Left lobe of liver (tissue), 2 donors: Measurements from ENCODE around the gene TMUB2. TPM values are rescaled to one million over a fixed set of nuclear protein-coding genes. Genes with fewer than 3 reads are reported as not detected.

Experiments used
- ATAC-seq: fragments of 200-7000 bp; cut with Tn5 transposase; one replicate; pipeline ENCODE4 v1.9.1; 2020; ENCODE audit warnings: mild to moderate bottlenecking, moderate library complexity
- DNase-seq: peaks from one replicate; pipeline ENCODE4 v3.0.0-alpha.2; 2020; ENCODE audit warnings: low spot score
- total RNA-seq: library from RNA; stranded (reverse); gene quantifications from one replicate; pipeline ENCODE4 v1.2.1, GENCODE V29; 2021
- donor health status: DM: no; HTN: no; CAD: no; lungs with moderate emphysema.
- donor health status: DM: no; HTN: yes; CAD: no.

TMUB2 gene
- total RNA-seq, 1 donor from 2014 or later = 14.3 TPM

GRCh38 chr17:44176257-44176656, 10.5 kb upstream of the TMUB2 start:
- DNase-seq (no peak), ATAC-seq (no peak)

GRCh38 chr17:44176671-44177501, 9.9 kb upstream of the TMUB2 start:
- ATAC-seq (no peak), DNase-seq (no peak)

GRCh38 chr17:44177640-44178039, 9.1 kb upstream of the TMUB2 start:
- no peak for ATAC-seq
- no peak for DNase-seq

DNA sequence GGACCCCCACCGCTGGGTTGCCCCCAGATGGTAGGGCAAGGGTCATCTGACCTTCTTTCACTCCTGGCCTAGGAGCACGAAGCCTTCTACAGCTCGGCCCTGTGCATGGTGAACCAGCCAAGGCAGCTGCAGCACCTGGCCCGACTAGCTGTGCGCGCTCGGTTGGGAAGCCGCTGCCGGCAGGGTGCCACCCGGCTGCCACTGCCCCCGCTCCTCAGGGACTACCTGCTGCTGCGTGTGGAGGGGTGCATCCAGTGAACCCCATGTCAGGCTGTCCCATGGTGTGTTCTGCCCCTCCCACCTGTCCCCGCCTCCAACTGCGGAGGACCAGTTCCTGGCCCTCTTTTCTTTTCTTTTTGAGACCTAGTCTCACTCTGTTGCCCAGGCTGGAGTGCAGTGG, 8.6 kb upstream of the TMUB2 start:
- DNase-seq (no peak), ATAC-seq (no peak)

DNA sequence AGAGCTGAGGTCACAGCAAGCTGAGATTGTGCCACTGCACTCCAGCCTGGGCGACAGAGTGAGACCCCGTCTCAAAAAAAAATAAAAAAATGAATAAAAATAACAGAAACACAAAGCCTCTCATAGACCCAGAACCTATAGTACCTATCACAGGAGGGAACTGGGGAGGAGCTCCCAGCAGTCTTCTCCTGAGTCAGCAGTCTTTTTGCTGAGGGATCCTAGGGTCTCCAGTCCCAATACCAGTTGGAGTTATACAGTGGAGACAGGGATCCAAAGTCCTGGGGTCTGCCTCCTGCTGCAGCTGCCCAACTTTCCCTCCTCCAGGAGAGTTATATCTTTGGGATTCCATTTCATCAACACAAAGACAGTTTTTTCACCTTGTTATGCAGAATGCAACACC, 3.7 kb upstream of the TMUB2 start:
- DNase-seq = no peak
- no peak for ATAC-seq

DNA sequence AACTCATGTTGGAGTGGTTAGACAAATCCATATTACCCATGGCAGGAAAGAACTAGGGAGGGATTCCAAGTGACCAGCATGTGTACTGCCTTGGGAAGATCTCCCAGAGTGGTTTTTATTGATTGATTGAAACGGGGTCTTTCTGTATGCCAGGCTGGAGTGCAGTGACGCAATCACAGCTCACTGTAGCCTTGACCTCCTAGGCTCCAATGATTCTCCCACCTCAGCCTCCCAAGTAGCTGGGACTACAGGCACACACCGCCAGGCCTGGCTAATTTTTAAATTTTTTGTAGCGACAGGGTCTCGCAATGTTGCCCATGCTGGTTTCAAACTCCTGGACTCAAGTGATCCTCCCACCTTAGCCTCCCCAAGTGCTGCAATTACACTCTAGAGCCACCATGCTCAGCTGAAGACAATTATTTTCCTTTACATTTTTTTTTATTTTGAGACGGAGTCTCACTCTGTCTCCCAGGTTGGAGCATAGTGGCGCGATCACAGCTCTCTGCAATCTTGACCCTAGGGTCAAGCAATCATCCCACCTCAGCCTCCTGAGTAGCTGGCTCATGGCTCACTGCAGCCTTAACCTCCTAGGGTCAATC, 2.5 kb upstream of the TMUB2 start:
- DNase-seq = no peak
- ATAC-seq = no peak

DNA sequence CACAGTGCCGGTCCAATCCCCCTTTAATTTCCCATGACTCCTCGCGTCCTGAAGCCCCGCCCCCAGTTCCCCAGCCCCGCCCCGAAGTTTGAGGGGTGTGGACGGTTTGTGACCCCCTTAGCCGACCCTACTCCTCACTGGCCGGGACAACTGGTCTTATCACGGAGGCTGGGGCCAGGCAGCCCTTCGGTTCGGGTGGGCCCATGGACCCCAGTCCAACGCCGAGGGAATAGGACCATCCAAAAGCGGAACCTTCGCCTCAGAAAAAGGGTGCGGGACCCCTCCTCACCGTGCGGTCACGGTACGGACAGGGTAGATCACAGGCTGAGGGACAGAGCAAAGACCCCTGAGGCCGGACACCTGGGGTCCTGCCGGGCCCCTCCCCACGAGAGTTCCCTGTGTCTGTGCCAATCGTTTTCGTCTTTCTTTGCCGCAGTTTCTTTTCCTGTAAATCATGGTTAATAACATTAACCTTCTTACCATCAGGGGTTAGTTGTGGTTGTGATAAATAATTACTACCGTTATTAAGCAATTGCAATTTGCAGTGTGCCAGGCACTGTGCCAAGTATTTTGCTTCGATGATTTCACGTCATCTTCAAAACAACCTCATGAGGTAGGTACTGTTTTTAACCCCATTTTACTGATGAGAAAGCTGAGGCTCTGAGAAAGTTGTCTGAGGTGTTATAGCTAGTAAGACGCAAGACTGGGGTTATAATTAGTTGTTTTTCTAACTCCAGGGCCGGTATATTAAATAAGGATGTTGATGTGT, 543 bp downstream of the TMUB2 start:
- DNase-seq = no peak

GRCh38 chr17:44188576-44189403, 2.0 kb downstream of the TMUB2 start:
- DNase-seq (no peak), ATAC-seq (no peak)

More for the DNA sequence above, 543 bp downstream of the TMUB2 start:
- ATAC-seq = peak; percentile 69

- no peak for DNase-seq
- ATAC-seq = no peak
Observed at GRCh38 chr17:44190481-44190880, 3.7 kb downstream of the TMUB2 start.

DNA sequence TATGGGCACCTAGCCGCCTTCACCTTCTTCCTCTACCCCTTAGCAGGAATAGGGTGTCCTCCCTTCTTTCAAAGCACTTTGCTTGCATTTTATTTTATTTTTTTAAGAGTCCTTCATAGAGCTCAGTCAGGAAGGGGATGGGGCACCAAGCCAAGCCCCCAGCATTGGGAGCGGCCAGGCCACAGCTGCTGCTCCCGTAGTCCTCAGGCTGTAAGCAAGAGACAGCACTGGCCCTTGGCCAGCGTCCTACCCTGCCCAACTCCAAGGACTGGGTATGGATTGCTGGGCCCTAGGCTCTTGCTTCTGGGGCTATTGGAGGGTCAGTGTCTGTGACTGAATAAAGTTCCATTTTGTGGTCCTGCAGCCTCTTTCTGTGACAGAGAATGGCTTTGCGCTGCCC, 4.6 kb downstream of the TMUB2 start:
- ATAC-seq (no peak), DNase-seq (no peak)

GRCh38 chr17:44191941-44192496, 5.2 kb downstream of the TMUB2 start:
- peak; percentile 7 for ATAC-seq

GRCh38 chr17:44192750-44193149, 6.0 kb downstream of the TMUB2 start:
- no peak for ATAC-seq
- no peak for DNase-seq

More at GRCh38 chr17:44191941-44192496, 5.2 kb downstream of the TMUB2 start:
- DNase-seq = no peak

DNA sequence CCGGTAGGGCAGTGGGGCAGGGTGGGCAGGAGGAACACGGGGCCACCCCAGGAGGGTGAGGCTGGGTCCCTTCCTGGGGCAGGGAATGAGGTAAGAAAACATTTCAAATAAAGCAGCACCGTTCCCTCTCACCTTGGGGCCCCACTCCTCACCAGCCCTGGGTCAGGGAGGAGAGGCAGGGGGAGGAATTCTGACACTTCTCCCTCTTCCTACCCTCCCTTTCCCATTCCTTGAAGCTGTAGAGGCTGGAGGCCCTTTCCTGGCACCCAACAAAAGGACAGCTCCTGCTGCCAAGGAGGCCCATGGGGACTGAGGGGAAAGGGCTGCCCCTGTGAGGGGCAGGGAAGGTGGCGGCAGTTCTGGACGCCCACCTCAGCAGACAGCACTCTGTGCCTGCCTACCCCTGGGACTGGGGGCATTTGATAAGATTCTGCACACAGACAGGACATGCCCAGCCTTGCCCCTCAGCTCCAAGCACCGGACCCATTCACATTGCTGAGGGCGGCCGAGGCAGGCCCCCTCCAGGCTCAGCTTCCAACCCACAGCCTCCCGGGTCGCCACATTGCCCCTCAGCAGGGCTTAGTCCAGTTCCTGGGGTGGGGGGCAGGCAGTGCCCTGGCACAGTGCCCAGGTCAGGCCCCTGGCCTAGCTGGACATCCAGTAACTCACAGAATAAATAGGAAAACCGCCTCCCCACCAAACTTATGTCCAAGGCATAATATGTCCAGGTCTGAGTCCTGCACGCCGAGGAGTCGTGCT, 6.7 kb downstream of the TMUB2 start:
- ATAC-seq = no peak
- no peak for DNase-seq

DNA sequence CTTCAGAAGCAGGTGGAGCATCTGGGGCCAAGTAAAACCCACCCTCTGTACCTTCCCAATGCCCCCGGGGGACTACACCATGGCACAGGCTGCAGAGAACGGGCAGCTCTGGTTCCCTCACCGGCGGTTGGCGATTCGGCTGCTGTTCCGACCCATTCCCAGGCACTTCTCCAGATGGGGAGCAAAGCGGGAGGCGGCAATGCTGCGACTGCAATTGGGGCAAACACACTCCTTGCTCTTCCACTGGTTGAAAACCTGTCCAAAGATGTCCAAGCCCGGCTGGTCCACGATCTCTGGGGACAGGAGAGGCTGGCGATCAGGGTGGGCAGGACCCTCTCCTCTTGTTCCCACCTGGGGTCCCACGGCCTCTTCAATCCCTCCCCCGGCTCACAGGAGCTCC, 10.3 kb downstream of the TMUB2 start:
- DNase-seq = no peak
- no peak for ATAC-seq

DNA sequence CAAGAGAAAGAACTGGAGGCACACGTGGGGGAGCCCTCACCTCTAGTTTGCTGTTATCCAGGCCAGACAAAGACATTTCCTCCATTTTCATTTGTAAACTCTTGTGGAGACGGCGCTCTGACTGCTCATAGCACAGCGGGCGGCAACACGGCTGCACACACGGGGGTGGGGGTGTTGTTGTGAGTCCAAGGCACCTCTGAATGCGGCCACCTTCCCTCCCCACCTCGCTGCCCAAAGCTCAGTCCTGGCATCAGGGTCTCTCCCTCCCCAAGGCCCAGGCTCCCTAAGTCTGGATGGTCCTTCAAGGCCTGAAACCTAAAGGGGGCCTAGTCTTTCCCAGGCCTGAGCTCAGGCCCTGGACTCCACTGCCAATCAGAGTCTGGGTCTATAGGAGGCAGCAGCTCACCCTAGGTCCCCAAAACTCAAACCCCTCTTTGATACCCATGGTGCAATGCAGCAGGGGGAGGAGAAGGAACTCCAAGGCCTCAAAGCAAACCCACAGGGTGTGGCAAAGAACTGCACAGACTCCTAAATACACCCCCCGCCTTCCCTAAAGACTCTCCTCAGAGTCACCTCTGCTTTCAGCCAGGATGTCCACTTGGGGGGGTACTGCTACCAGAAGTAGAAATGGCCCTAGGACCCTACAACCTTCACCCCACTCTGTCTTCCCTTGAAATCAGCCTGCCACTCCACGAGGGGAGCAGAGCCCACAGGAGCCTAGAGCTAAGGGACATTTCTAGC, 11.4 kb downstream of the TMUB2 start:
- ATAC-seq (no peak), DNase-seq (no peak)

GRCh38 chr17:44198721-44199552, 12.2 kb downstream of the TMUB2 start:
- DNase-seq (peak; percentile 71), ATAC-seq (peak; percentile 52)

- ATAC-seq = peak; percentile 90
Observed at GRCh38 chr17:44199553-44200477, 13.0 kb downstream of the TMUB2 start, which contains the start of gene ATXN7L3. ATXN7L3 (minus strand) TSS chr17:44199884; CDS start chr17:44198070, 1,814 bp downstream.

More at GRCh38 chr17:44199553-44200477, 13.0 kb downstream of the TMUB2 start, which contains the start of gene ATXN7L3:
- DNase-seq = peak; percentile 99
